ENCODE results near the gene SLC49A4. TPM values are rescaled to one million over a fixed set of nuclear protein-coding genes. Genes with fewer than 3 reads are reported as not detected.

Gene SLC49A4
- total RNA-seq, 1 donor from 2014 or later = 16.9 TPM

DNA sequence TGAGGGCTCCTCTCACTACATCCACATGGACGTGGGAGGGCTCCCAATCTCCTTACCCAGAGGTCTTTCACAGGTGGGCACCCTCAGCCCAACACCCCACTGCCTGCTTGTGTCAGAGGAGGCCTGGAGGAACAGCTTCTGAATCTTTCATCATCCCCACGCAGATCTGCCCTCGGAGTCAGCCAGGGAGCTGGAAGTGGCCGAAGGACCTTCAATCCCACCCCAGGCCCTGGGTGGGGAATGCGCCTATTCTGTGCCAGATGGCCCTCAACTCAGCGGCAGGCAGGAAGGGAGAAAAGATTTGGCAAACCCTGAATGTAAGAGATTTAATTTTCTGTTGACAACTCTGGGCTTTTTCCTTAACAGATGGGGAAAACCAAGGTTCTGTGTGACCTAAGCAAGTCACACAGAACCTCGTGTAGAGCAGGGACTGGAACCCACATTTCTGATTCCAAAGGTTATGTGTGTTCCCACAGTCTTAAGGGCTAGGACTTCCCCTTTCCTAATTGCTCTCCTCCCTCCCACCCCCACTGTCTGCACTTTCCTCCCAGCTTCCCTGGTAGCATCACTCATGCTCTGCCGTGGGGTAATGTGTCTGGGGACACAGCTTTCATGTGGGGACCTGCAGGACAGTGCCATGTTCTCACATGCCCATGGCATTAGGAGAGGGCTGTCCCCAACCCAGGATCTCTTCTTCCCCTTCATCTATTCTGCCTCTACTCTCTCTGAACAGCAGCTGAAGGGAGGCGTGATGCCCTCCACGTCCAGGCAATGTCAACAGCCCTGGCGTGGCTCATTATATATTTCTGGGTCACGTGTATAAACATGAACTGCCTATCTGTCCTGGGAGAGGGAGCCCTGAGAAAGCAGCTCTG lies 134.6 kb downstream of the SLC49A4 start:
- DNase-seq (ENCODE audit: low spot score) = no peak

DNA sequence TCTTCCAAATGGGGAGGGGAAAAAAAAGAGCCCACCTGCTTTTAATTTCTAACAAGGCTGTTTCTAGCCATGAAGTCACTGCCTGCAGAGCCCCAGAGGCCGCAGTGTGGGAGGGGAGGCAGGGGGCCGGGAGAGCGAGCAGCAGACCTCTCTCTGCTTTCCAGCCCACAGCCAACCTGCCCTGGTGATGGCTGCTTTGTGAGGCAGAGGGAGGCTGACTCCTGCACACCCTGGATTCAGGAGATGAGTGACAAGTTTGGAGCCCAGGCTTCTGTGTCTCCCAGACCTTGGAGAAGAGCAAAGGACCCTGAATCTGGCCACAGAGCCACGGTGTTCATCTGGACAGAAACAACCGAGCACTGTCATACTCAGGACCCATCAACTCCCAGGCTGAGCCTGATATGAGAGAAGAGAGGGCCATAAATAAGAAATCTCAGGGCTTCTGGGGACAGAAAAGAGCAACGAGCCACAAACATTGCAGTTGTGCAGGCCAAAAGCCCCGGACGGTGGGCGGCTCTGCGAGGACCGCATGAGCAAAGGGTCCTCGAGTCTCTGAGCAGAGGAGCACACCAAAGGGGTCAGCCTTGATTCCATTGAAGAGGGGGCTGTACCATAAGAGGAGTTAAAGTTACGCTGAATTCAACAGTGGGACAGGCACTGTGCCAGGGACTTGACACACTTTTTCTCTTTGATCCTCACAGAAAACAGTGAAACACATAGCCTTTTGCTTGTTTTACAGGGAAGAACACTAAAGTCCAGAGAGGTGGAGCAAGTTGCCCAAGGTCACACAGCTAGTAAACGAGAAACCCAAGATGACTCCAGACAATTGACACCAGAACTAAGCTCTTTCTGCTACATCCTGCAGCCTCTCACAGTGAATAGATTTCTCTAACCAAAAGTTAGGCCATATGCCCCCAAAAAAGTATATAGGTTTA lies 135.5 kb downstream of the SLC49A4 start:
- DNase-seq (ENCODE audit: low spot score) = no peak

Other genes with a start within 250 kb of the SLC49A4 start
- 33.9 TPM for gene PARP9, start 230.8 kb upstream of the SLC49A4 start, total RNA-seq
- gene DTX3L, start 230.7 kb upstream of the SLC49A4 start, total RNA-seq = 42.1 TPM
- gene PARP15, start 217.4 kb upstream of the SLC49A4 start, total RNA-seq = 3.9 TPM
- gene PARP14, start 114.2 kb upstream of the SLC49A4 start, total RNA-seq = 51.3 TPM
- 16.2 TPM for gene HSPBAP1, start 1.2 kb upstream of the SLC49A4 start, total RNA-seq
- 2.3 TPM for gene SEMA5B, start 232.7 kb downstream of the SLC49A4 start, total RNA-seq

Measured in ureter (tissue), 1 donor.